GM13976 (cell line): ENCODE data around the gene GDF2.

Experiments used
- DNase-seq: peaks from one replicate; pipeline ENCODE4 v3.0.0; 2012; ENCODE audit warnings: low spot score
- in situ Hi-C: fragments of 300-500 bp; cut with MboI; formaldehyde crosslinking; loops from one replicate; pipeline ENCODE4 v1.12.0; 2022; ENCODE audit warnings: low sequenced_read_pairs, mixed read lengths, inconsistent platforms; ENCODE audit not compliant: unreplicated experiment
- TF ChIP-seq, protein P1 (sequence below): IDR thresholded peaks from 2 replicates; pipeline ENCODE4 v1.5.1; 2012; ENCODE audit warnings: borderline replicate concordance, mild to moderate bottlenecking; ENCODE audit not compliant: insufficient read depth; ENCODE audit errors: extremely low read depth, missing control alignments, control extremely low read depth

The GDF2 gene

GRCh38 chr10:47309408-47310089 is 12.7 kb upstream of the GDF2 start:
- in situ Hi-C loops = loop anchor here (10.0 kb wide), 1 partner anchor 255 kb away; no protein-coding TSS in a partner anchor
- DNase-seq = no peak
- TF ChIP-seq, protein P1, sequence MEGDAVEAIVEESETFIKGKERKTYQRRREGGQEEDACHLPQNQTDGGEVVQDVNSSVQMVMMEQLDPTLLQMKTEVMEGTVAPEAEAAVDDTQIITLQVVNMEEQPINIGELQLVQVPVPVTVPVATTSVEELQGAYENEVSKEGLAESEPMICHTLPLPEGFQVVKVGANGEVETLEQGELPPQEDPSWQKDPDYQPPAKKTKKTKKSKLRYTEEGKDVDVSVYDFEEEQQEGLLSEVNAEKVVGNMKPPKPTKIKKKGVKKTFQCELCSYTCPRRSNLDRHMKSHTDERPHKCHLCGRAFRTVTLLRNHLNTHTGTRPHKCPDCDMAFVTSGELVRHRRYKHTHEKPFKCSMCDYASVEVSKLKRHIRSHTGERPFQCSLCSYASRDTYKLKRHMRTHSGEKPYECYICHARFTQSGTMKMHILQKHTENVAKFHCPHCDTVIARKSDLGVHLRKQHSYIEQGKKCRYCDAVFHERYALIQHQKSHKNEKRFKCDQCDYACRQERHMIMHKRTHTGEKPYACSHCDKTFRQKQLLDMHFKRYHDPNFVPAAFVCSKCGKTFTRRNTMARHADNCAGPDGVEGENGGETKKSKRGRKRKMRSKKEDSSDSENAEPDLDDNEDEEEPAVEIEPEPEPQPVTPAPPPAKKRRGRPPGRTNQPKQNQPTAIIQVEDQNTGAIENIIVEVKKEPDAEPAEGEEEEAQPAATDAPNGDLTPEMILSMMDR = no peak

DNA sequence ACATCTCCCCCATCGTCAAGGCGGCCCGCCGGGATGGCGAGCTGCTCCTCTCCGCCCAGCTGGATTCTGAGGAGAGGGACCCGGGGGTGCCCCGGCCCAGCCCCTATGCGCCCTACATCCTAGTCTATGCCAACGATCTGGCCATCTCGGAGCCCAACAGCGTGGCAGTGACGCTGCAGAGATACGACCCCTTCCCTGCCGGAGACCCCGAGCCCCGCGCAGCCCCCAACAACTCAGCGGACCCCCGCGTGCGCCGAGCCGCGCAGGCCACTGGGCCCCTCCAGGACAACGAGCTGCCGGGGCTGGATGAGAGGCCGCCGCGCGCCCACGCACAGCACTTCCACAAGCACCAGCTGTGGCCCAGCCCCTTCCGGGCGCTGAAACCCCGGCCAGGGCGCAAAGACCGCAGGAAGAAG is 12.2 kb upstream of the GDF2 start:
- in situ Hi-C loops = no loop called here
- DNase-seq = no peak

GRCh38 chr10:47311193-47311931 is 10.9 kb upstream of the GDF2 start:
- TF ChIP-seq, protein P1 = no peak
- in situ Hi-C loops = no loop called here
- DNase-seq = no peak

More for the DNA sequence above, 12.2 kb upstream of the GDF2 start:
- TF ChIP-seq, protein P1 = no peak

DNA sequence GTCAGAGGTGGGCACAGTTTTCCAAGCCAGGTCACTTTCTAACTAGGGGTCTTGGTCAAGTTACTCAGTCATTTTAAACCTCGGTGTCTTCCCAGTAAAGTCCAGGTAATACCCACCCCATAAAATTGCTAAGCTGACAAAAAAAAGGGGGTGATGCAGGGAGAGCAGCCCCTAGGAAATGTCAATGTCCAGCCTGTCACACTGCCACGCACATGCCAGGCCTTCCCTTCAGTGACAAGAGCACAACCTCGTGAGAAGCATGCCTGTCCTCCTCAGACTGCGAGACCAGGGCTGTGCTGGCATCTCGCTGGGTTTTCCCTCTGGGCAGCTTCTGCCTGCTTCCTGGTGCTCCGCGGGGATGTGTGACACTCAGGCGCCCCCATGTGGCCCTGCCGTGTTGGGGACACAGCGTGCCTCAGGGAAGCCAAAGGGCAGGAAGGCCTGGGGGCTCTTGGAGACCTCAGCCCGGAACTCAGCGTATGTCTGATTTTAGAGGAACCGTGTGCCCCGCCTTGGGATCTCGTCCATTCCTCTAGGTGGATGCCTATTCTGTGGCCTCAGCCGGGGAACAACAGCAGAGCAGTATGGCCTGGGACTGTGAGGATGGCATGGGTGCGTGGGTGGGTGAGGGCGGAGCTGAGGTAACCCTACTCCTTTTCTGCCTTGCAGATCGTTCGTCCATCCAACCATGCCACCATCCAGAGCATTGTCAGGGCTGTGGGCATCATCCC is 10.2 kb upstream of the GDF2 start:
- in situ Hi-C loops = no loop called here

GRCh38 chr10:47312663-47312995 is 9.6 kb upstream of the GDF2 start:
- DNase-seq = no peak
- in situ Hi-C loops = no loop called here
- TF ChIP-seq, protein P1 = no peak

More for the DNA sequence above, 10.2 kb upstream of the GDF2 start:
- TF ChIP-seq, protein P1 = peak; percentile 95
- peak; percentile 87 for DNase-seq

GRCh38 chr10:47314416-47314970 is 7.8 kb upstream of the GDF2 start:
- TF ChIP-seq, protein P1 = no peak
- DNase-seq = no peak
- in situ Hi-C loops = no loop called here
